ENCODE data around the gene TM7SF2. TPM values are rescaled to one million over a fixed set of nuclear protein-coding genes. Genes with fewer than 3 reads are reported as not detected.

The TM7SF2 gene
- total and polyA plus RNA-seq, 2 of the 13 experiments (the other 11 are each of a cell fraction or from before 2014, with no cell fraction given): 56.0 to 66.9 TPM

GRCh38 chr11:65112546-65113360 is 1.1 kb downstream of the TM7SF2 start (continued):
- TF ChIP-seq SAP130 (CRISPR knock-in tag; IDR thresholded peaks at IDR 0.05; ENCODE audit: low read depth): peak; percentile 52
- no peak for TF ChIP-seq ZNF83 (CRISPR knock-in tag; IDR thresholded peaks at IDR 0.05; ENCODE audit: borderline replicate concordance)
- no peak for TF ChIP-seq IKZF1 (IDR thresholded peaks at IDR 0.05)
- peak; percentile 89 for TF ChIP-seq AGO2 (optimal IDR thresholded peaks at IDR 0.05; ENCODE audit: low read depth, low read length)
- TF ChIP-seq MXD3 (CRISPR knock-in tag; IDR thresholded peaks at IDR 0.05): no peak
- no peak for TF ChIP-seq SRSF9 (IDR thresholded peaks at IDR 0.05; ENCODE audit: borderline replicate concordance, insufficient read depth, low read depth, low read length, poor library complexity, severe bottlenecking)
- no peak for TF ChIP-seq ZNF792 (CRISPR knock-in tag; IDR thresholded peaks at IDR 0.05)
- no peak for TF ChIP-seq PBX2 (CRISPR knock-in tag; IDR thresholded peaks at IDR 0.05)
- TF ChIP-seq HIC2 (CRISPR knock-in tag; IDR thresholded peaks at IDR 0.05; ENCODE audit: low read depth): peak; percentile 49; the same call in 1 of the 2 replicates
- TF ChIP-seq RAD51 (IDR thresholded peaks at IDR 0.05; ENCODE audit: borderline replicate concordance): no peak
- TF ChIP-seq ZFX (CRISPR knock-in tag; IDR thresholded peaks at IDR 0.05; ENCODE audit: low read depth): peak; percentile 75
- TF ChIP-seq ZNF343 (CRISPR knock-in tag; IDR thresholded peaks at IDR 0.05): no peak
- 0 out of 2 replicates have a peak, but pooled peaks have one; percentile 21 for TF ChIP-seq CAMTA2 (CRISPR knock-in tag; IDR thresholded peaks at IDR 0.05; ENCODE audit: borderline replicate concordance)
- no peak for TF ChIP-seq EZH2 (conservative IDR thresholded peaks at IDR 0.05; ENCODE audit: low read depth, low read length)
- no peak for TF ChIP-seq NFYB (CRISPR knock-in tag; IDR thresholded peaks at IDR 0.05)
- TF ChIP-seq ZNF446 (CRISPR knock-in tag; IDR thresholded peaks at IDR 0.05): no peak; the same call in 1 of the 2 replicates
- TF ChIP-seq FOXK2 (IDR thresholded peaks at IDR 0.05): no peak
- TF ChIP-seq ZNF451 (CRISPR knock-in tag; IDR thresholded peaks at IDR 0.05): no peak; the same call in 1 of the 2 replicates
- TF ChIP-seq HOXA7 (CRISPR knock-in tag; IDR thresholded peaks at IDR 0.05): no peak
- TF ChIP-seq HINFP (CRISPR knock-in tag; IDR thresholded peaks at IDR 0.05; ENCODE audit: low read depth): peak; percentile 46; the same call in 1 of the 2 replicates
- no peak for TF ChIP-seq SP1 (IDR thresholded peaks at IDR 0.05)
- no peak; the same call in 1 of the 2 replicates for TF ChIP-seq SP1 (CRISPR knock-in tag; IDR thresholded peaks at IDR 0.05)
- no peak for TF ChIP-seq CBX1 (IDR thresholded peaks at IDR 0.05; ENCODE audit: low read depth)
- no peak for TF ChIP-seq SMC3 (IDR thresholded peaks at IDR 0.05; ENCODE audit: low read length)
- peak; percentile 82; the same call in 1 of the 2 replicates for TF ChIP-seq ZNF772 (CRISPR knock-in tag; IDR thresholded peaks at IDR 0.05)
- no peak for TF ChIP-seq FOSL2 (CRISPR knock-in tag; IDR thresholded peaks at IDR 0.05)
- no peak for TF ChIP-seq TRIM24 (CRISPR knock-in tag; IDR thresholded peaks at IDR 0.05)
- TF ChIP-seq TEAD2 (CRISPR knock-in tag; IDR thresholded peaks at IDR 0.05): no peak
- no peak for TF ChIP-seq FIP1L1 (IDR thresholded peaks at IDR 0.05; ENCODE audit: borderline replicate concordance, insufficient read depth, low read depth, low read length)

Data from HepG2 (cell line).